NCI-H2081 treated with DMSO at 0.1 percent for 48 hours (cell line): Measurements from ENCODE around the gene IRS2.

ENCODE experiments used
- DNase-seq: peaks from one replicate; lab custom pipeline; 2025; lab: John Stamatoyannopoulos, UW

IRS2 gene

DNA sequence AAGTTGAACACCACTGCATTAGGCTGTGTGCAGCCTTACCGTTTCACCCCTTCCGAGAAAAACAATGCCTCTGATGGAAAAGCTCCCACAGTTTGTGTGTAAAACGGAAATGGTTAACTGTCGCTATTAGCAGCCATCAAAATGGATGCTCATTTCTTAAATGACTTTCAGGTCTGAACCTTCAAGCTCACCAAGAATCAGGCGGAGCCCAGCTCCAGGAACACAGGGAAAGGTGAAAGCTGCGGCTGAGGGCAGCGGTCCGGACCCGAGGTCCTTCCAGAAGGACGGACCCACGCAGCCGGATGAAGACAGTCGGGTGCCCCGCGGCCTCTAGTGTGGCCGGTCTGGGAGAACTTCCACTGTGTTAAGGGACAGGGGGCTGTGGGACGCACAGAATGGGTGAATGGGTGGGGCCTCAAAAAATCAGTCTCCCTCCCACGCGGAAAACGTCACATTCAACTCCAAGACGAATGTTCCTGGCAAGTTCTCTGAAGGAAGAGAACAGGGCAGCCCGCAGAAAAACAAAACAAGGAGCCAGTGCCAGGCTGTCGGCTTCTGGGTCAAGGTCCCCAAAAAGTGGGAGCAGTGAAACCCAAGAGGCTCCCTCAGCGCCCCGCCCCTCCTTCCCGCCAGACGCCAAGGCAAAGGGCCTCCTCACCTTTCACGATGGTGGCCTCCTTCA, 4.9 kb downstream of the IRS2 start:
- no peak for DNase-seq

DNA sequence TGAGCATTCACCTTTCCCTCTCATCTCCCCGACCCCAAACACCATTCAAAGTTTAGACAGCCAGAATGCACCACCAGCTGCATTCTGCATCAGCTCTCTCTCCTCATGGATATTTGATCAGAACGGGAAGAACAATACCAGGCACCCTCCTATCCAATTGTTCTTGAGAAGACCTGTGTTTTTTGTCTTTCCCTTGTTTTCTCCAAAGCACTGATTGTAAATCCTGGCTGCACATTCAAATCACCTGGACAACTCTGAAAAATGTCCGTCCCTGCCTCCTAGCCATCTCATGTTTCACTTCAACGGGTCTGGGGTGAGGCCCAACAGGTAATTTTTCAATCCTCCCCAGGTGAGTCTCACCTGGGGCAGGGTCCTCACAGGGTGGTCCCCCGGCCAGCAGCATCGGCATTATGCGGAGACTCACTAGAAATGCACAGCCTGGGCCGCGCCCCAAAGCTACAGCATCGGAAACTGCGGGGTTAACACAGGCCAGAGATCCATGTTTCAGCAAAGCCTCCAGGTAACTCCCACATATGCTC, 5.5 kb downstream of the IRS2 start:
- DNase-seq: no peak

DNA sequence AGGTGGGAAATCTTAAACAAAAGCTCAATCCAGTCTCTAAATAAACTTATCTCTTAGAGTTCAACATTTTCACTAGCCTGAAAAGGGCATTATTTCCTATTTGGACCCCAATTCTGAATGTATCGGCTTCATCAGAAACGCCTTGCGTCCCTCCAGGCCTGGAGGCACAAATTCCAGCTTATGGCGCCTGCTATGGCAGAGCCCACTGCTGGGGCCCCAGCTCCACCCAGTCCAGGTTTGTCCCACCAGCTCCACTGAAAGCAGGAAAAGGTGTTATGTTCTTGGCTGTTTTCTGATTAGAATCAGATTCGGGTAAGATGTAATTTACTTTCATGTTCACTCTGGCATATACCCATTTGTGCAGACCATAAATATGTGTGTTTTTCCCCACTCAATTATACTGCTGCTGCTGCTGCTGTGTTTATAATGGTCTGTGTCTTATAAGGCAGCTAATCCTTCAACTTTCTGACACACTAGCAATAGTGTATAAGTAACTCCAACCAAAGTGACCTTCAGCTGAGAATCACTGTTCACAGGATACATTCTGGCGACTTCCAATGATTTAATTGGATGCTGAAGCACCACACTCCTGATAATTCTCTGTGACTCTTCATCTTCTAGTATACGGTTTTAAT, 6.4 kb downstream of the IRS2 start:
- DNase-seq: no peak

DNA sequence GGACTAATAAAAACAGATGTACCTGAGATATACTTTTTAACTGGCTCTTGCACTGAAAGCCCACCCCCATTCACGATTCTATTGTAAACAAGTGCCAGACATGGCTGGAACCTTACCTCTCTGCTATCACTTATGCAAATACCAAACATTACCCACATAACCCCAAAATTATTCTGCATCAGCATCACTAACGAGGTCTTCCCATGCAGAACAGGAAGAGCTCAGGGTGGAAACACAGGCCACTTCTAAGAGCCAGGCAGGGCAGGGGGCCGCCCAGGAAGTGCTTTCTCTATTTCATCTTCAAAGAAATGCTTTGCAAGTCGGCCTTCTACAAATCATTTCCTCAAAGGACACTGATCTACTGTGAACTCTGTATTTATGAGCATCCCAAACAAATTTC, 7.3 kb downstream of the IRS2 start:
- DNase-seq: no peak

DNA sequence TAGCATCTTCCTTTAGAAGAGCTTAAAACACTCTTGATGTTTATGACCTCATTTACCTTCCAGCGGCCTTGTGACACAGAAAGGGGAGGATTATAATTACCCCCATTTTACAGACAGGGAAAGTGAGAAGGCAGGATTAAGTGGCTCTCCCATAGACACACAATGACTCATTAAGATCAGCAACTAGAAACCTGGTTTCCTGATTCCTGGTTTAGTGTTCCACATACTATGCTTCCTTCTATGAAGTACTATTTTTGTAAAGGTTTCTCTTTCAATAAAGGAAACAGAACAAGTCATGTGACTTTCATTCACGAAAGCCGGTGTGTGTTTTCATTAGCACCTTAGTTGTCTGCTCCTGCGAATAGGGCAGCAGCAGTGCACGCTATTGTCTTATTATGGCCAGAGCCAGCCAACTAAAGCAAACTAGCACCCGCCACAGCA, 8.3 kb downstream of the IRS2 start:
- DNase-seq: no peak

DNA sequence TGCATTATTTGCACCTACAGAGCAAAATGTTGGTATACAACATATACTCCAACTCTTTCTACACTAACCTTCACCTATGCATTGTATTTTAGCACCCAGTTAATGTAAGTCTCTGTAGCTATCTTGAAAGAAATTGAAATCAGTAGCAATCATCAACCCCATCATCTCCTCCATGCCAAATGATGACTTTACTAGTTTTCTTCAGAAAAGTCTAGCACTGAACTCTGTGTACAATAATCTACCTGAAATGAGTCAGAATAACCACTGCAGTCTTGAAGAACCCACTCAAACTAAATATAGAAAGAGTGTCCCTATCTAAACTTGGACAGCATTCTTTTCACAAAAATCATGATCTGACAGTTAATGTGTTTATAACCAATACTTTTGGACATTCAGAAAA, 9.8 kb downstream of the IRS2 start:
- no peak for DNase-seq

DNA sequence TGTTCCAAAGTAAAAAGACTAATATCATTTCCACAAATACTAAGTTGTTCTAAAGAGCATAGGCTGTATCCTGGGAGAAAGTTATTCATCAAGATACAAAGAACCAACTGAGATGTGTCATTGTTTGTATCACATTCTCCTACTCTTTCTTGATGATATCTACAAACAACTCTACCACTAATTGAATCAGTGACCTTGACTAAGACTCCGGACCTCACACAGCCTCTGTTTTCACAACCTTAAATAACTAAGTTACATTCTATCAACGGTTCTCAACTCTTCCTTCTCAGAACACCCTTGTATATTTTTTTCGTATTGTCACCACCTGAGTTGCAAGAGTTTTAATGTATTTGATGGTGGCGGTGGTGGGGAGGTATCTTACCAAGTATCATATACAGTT, 12.6 kb downstream of the IRS2 start:
- DNase-seq: no peak

DNA sequence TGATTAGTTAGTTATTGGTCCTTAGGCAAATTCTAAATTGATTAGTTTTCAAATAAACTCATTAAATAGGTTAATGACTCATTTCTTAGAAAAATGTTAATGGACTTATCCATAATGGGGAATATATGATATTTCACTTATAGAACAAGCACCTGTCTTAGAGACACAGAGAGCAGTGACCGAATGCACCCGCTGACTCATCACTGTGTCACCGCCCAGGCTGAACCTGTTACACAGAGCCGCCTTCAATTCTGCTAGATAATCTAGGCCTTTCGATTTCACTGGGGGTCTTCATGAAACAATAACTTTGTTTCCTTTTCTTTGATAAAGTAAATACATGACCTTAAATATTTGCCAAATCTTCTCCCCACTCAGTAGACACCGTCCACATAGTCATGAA, 13.1 kb downstream of the IRS2 start:
- no peak for DNase-seq

DNA sequence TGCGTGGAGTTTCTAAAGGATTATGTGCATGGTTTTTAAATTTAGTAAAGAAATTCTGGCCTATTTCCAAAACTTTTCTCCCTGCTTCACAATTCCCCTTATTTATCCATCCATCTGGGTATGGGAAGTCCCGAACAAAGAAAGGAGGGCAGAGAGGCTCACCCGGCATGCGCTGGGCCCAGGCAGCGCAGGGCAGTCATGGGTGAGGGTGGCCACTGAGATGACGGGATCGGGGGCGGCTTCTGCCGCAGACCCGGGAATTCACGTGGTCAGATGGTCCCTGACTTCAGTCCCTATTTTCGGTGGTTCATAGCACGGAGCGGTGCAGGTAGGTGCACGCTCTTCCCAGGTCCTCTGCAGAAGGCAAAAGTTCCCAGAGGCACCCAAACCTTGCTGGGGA, 14.5 kb downstream of the IRS2 start:
- no peak for DNase-seq

DNA sequence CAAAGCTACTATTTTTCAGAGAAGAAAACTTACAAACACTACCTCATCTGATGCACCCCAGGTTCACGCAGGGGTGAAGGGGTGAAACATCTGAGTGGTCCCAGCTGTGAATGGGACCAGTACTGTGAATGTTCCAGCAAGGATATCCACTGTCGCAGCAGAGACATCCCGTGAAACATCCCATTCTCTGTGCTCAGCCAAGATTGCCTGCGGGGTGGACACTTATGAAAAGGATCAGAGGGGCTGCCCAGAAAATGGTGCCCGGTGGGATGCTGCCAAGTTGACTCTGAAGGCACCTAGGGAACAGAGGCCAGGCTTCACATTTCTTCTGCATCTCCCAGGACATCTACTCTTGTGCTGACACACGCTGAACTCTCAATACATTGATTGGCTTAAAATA, 15.9 kb downstream of the IRS2 start:
- DNase-seq: no peak

DNA sequence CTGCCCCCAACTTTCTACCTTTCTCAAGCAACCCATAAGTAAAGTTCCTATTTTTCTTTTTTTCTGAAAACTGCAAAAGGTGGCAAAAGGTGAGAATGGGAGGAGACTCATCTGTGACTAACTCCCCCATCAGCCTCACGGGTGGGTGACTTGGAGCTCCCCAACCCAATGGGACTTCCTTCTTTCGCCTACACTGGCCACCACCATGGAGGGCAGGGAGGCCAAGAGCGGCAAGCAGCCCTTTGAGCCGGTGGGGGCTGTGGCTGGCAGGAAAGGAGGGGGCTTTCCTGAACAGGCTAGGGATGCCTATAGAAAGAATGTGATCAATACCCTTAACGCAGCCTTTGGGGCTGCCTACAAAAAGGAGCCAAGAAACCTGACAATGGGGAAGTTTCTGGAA, 16.5 kb downstream of the IRS2 start:
- DNase-seq: no peak

DNA sequence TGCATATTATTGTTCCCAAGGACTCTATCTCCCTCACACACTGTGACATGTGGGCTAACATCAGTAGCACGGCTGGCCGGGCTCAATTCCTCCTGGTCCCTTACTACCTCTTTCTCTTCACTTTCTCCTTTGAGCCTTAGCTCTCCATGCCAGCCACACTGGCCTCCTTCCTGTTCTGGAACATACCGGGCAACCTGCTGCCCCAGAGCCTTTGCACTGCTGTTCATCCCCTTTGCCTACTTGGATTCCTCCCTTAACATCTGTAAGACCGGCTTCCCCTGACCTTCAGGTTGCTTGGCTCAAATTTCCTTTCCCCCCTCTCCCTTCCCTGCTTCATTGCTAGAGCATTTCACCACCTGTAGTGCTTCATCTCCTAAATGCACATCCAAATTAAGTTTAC, 17.1 kb downstream of the IRS2 start:
- no peak for DNase-seq

DNA sequence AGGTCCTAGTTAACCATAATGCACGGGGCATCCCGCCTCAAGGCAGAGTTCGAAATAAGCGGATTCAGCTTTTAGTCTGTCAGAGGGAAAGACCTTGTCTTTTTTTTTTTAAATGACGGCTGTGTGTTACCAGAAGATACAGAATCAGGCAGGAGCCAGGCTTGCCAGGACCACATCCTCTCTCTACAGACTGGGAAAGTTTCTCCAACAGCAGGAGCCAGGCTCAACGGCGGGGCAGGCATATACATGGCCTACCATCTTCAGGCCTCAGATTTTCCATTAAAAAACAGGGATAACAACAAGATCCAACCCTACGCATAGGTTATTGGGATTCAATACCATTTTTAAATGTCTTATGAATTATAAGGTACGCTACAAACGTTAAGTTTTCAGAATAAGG, 17.8 kb downstream of the IRS2 start:
- DNase-seq: no peak

DNA sequence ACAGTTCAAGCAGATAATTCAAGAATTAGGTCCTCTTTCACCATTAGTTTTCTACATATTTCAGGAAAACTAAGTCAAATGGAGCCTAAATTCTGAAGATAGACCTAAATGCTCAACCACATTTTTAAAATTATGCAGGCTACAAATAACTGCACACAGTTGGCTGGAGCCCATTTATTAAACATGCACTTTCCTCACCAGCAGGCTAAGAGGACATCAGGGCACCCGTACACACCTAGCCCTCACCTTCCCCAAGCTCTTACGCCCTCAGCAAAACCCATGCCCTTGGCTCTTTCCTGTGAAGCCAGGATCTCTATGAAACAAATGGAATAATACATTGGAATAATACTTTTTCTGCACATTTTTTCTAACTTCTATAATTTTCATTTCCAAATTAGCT, 18.2 kb downstream of the IRS2 start:
- no peak for DNase-seq

DNA sequence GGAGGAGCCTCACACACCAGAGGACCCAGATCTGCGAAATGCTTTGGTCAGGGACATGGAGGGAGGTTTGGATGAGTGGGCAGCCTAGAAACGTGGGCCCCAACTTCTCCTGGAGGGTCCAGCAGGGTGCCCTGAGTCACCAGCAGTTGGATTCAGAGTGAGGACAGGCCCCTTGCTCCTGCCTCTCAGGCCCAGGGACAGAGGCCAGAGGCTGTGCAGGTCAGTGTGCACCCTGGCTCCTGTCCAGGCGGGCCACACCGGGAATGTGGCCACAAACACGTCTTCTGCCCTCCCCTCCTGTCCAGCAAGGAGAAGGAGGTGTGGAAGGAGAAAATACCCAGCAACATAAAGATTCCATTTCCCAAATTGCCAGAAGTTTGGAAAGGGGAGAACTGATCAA, 19.4 kb downstream of the IRS2 start:
- DNase-seq: no peak

DNA sequence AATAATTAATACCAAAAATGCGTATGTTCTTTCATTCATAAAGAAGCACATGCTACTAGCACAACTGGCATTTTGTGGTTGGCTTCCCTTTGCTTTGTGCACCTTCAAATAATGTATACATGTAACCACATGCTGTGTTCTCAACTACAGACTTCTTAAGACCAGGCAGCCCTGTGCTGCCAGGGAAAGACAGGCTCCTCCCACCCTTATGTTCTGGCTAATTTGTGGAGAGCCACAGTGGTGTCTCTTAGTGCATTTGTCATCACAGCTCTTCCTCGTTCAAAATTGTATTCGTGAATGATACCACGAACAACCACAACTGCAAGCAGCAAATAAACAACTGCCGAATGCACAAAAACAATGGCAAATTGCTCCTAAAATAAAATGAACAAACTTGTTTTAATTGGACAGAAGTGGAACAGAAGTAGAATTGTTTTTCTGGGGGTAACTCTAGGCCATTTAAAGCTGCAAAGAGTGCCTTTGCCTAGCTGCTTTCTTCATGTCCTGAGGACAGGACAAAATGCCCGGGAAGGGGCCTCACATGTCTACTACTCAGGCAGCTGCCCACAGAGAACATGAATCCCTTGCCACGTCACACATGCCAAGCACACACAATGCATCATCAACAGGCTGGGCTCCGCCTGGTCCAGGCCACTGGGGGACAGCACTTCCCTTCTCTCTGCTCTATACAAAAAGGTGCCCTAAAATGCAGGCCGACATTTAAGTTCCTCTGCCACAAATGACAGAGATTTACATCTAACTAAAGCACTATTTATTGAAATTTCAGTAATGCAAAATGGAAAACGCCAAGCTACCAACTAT, 21.7 kb downstream of the IRS2 start:
- DNase-seq: no peak

DNA sequence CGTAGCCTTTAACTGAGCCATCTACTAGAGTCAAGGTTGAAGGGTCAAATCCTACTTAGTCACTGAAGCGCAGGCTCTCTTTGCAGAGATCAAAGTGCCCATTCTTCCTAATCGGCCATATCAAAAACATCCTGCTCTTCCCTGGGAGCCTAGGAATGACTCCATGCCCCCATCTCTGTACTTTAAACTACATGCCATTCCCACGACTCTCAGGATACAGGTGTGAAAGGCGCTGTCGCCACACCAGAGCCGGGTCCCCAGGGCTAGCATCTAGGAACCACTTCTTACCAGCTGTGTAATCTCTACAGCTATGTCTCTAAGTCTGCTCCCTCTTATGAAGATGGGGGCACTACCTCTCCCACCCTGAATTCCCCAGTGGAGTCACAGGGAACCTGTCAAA, 22.3 kb downstream of the IRS2 start:
- DNase-seq: no peak

DNA sequence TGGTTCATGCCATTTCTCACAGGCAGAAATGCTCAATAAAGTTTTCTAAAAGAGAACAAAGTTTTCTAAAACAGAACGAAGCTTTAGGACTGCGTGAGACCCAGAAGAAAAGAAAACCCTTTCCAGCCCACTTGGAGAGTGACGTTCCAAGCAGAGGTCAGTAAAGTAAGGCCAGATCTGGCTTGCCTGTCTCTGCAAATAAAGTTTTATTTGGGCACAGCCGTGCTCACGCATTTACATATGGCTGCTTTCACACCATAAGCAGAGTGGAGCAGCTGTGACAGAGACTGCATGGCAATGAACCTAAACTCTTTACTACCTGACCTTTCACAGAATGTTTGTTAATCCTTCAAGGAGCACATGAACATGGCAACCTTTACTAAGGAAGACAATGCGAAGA, 23.6 kb downstream of the IRS2 start:
- no peak for DNase-seq

DNA sequence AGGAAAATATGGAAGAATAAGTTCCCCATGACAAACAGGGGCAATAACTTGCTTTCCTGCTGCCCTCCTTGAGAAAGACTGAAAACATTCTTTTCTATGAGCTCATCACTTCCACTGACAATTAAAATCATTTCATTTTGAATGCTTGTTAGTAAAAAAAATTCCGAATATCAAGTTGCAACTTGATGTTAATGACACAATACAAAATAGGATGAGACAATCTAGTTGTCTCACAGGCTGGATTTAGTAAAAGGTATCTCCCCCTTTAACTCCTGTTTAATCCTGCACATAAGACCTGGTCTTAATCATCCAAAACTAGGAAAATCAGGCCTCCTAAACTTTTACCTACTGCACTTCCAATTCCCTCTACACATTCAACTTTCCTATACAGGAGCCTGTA, 24.7 kb downstream of the IRS2 start:
- DNase-seq: no peak

DNA sequence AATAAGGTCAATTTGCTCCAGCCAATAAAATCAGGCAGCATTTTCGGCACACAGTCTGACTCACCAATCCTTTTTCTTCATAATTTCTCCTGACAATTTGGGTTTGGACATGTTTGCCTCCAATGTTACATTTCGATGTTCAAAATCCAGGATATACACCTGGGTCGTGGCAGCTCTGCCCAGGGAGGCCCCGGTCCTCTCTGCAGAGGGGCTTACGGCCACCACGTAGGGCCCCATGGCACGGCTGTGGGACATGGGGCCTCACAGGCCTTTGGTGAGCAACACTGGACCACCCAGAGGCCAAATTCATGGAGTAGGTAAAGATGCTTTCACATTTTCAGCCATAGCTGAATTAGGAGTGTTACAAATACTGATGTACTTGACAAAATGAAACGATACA, 25.4 kb downstream of the IRS2 start:
- no peak for DNase-seq

DNA sequence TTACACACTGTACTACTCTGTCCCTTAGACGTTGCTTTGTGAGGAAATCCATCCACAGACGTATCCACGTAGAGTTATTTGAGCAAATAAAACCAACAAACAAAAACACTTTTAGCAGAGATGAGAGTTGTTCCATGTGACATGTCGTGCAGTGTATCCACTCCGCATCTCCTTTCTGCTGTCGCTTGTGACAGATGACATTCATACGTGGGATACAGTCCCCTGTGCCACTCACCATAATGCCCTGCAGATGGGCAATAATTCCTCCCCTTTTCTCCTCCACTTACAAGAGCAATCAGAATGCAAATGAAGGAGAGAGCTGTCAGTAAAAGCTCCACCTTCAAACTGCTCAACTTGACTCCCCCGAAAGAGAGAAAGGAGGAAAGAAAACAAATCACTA, 26.0 kb downstream of the IRS2 start:
- DNase-seq: no peak

DNA sequence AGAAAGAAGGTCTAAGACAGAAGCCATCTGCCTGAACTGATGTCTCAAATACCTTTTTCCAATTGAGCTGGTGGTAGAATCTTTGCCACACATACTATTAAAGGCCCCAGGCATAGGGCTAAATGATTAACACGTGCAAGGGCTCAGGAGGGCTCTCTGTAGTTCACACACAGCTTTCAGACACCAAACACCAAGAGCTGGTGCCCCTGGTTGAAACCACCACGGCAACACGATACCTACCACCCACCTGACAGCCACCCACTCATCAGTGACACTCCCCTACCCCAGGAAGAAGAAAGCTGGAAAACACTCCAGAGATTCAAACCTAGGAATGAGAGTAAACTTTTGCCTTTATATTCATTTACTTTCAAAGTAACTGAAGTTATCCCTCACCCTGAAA, 26.8 kb downstream of the IRS2 start:
- DNase-seq: no peak

DNA sequence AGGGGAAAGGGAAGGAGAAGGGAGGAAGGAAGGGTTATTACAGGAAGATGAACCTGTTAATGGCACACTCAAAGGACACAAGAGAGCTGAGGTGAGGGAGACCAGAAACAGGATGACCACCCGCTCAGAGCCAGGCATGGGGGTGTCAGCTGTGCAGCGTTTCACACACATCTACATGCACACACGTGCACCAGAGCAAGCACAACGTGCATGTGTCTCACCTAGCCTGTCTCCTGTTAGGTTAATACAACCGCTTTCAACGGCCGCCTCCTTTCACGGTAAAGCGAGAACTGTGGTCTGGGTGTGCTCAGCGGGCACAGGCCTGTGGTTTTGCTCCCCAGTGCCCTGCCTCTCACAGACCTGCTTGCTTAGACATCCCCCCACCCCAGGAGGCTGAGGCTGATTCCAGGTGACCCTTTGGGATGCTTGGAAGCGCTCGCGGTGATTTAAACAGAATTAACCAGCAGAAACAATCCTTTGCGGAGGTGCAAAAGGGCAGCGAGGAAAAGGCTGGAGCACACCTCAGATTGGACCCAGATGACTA, 27.4 kb downstream of the IRS2 start:
- DNase-seq: no peak
